Endometrial microvascular endothelial cells (primary cell): ENCODE measurements around the gene PHAX. TPM values are rescaled to one million over a fixed set of nuclear protein-coding genes. Genes with fewer than 3 reads are reported as not detected.
"Not testable (repeated sequence)": the region's sequence is repeated elsewhere in the genome, so short reads cannot be mapped to it uniquely, and the experiment has no call there.

Experiments
- in situ Hi-C: cut with HindIII; loops from 2 replicates; pipeline ENCODE4 v1.10.0; 2017; ENCODE audit warnings: low sequenced_read_pairs, low pct_unique_long_range_greater_than_20kb; ENCODE audit errors: inconsistent ontology term
- total RNA-seq: library from RNA; depleted of rRNA; stranded (reverse); fragments of >200 nt; gene quantifications from one replicate; pipeline ENCODE4 v1.2.3, GENCODE V29; 2015; ENCODE audit errors: inconsistent ontology term

Gene PHAX
- total RNA-seq, 1 donor from 2014 or later = 33.5 TPM

- in situ Hi-C loops = no loop called here
These were observed 1.2 kb upstream of the PHAX start for GRCh38 chr5:126599499-126599898.

GRCh38 chr5:126599971-126600630 is 646 bp upstream of the PHAX start:
- in situ Hi-C loops = not testable (repeated sequence)

GRCh38 chr5:126603402-126603991 is 2.8 kb downstream of the PHAX start:
- in situ Hi-C loops = no loop called here

GRCh38 chr5:126605525-126605924 is 4.8 kb downstream of the PHAX start:
- in situ Hi-C loops = no loop called here

- in situ Hi-C loops = no loop called here
These were observed 9.4 kb downstream of the PHAX start for GRCh38 chr5:126610160-126610559.

GRCh38 chr5:126610616-126611015 is 9.9 kb downstream of the PHAX start:
- in situ Hi-C loops = no loop called here

GRCh38 chr5:126613941-126614592 is 13.3 kb downstream of the PHAX start:
- in situ Hi-C loops = no loop called here

- in situ Hi-C loops = no loop called here
These were observed 14.5 kb downstream of the PHAX start for GRCh38 chr5:126615286-126615685.

- in situ Hi-C loops = not testable (repeated sequence)
These were observed 16.9 kb downstream of the PHAX start for GRCh38 chr5:126617603-126618002.

GRCh38 chr5:126619781-126620180 is 19.0 kb downstream of the PHAX start:
- in situ Hi-C loops = no loop called here

GRCh38 chr5:126624534-126624933 is 23.8 kb downstream of the PHAX start:
- in situ Hi-C loops = no loop called here

GRCh38 chr5:126628102-126628501 is 27.4 kb downstream of the PHAX start:
- in situ Hi-C loops = no loop called here

- in situ Hi-C loops = no loop called here
These were observed 31.2 kb downstream of the PHAX start for GRCh38 chr5:126631920-126632319.

GRCh38 chr5:126633552-126633951 is 32.8 kb downstream of the PHAX start:
- in situ Hi-C loops = no loop called here

GRCh38 chr5:126635585-126635984 is 34.8 kb downstream of the PHAX start:
- in situ Hi-C loops = no loop called here

GRCh38 chr5:126636956-126637355 is 36.2 kb downstream of the PHAX start:
- in situ Hi-C loops = no loop called here

GRCh38 chr5:126640866-126641265 is 40.1 kb downstream of the PHAX start:
- in situ Hi-C loops = no loop called here

- in situ Hi-C loops = no loop called here
These were observed 40.6 kb downstream of the PHAX start for GRCh38 chr5:126641387-126641786.

GRCh38 chr5:126645132-126645531 is 44.4 kb downstream of the PHAX start:
- in situ Hi-C loops = no loop called here

- in situ Hi-C loops = no loop called here
These were observed 46.3 kb downstream of the PHAX start for GRCh38 chr5:126647071-126647470.
